ENCODE measurements around the gene TMEM198.

The TMEM198 gene

GRCh38 chr2:219591091-219591490 lies 47.3 kb downstream of the TMEM198 start:
- Mint-ChIP-seq H3K4me3 (no peak overlapping the region), H3K9me3 (ENCODE audit: low read depth) (no peaks in the 10 kb centered on the region), H3K4me1 (ENCODE audit: low read depth) (no peaks in the 10 kb centered on the region), H3K36me3 (no peaks in the 10 kb centered on the region), H3K27ac (no peak overlapping the region), H3K27me3 (peaks cover 4% of the 10 kb centered on the region)

GRCh38 chr2:219592736-219593135 lies 48.9 kb downstream of the TMEM198 start:
- H3K27ac Mint-ChIP-seq = no peak overlapping the region
- no peaks in the 10 kb centered on the region for H3K9me3 Mint-ChIP-seq (ENCODE audit: low read depth)
- H3K4me1 Mint-ChIP-seq (ENCODE audit: low read depth) = peaks cover 7% of the 10 kb centered on the region
- H3K36me3 Mint-ChIP-seq = no peaks in the 10 kb centered on the region
- peaks cover 3% of the 10 kb centered on the region for H3K27me3 Mint-ChIP-seq
- H3K4me3 Mint-ChIP-seq = no peak overlapping the region

DNA sequence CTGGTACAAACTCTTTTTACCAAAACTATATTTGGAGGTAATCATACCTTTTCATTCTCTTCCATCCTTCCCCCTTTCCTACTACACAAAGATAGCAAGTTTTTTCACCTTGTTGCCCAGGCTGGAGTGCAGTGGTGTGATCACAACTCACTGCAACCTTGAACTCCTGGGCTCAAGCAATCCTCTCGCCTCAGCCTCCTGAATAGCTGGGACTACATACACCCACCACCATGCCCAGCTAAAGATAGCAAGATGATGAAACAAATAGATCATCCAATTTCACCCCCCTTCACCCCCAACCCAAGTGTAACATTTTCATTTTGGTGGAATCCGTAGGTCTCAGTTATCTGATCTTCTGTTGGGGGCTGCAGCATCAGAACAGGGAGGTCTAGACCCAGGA lies 49.3 kb downstream of the TMEM198 start:
- H3K9me3 Mint-ChIP-seq (ENCODE audit: low read depth) = no peaks in the 10 kb centered on the region
- no peak overlapping the region for H3K27ac Mint-ChIP-seq
- H3K4me3 Mint-ChIP-seq = no peak overlapping the region
- no peaks in the 10 kb centered on the region for H3K36me3 Mint-ChIP-seq
- peaks cover 3% of the 10 kb centered on the region for H3K27me3 Mint-ChIP-seq
- peaks cover 9% of the 10 kb centered on the region for H3K4me1 Mint-ChIP-seq (ENCODE audit: low read depth)

- Mint-ChIP-seq H3K4me3 (peak overlapping the region; percentile 38), H3K4me1 (ENCODE audit: low read depth) (peaks cover 20% of the 10 kb centered on the region), H3K9me3 (ENCODE audit: low read depth) (no peaks in the 10 kb centered on the region), H3K36me3 (no peaks in the 10 kb centered on the region), H3K27ac (no peak overlapping the region), H3K27me3 (peaks cover 1% of the 10 kb centered on the region)
Measured at GRCh38 chr2:219595256-219595655, 51.4 kb downstream of the TMEM198 start.

- peaks cover 1% of the 10 kb centered on the region for H3K27me3 Mint-ChIP-seq
- no peaks in the 10 kb centered on the region for H3K9me3 Mint-ChIP-seq (ENCODE audit: low read depth)
- peak overlapping the region; percentile 96 for H3K27ac Mint-ChIP-seq
- peak overlapping the region; percentile 97 for H3K4me3 Mint-ChIP-seq
- H3K4me1 Mint-ChIP-seq (ENCODE audit: low read depth) = peaks cover 20% of the 10 kb centered on the region
- peaks cover 5% of the 10 kb centered on the region for H3K36me3 Mint-ChIP-seq
Measured at GRCh38 chr2:219596954-219597551, 53.2 kb downstream of the TMEM198 start.

DNA sequence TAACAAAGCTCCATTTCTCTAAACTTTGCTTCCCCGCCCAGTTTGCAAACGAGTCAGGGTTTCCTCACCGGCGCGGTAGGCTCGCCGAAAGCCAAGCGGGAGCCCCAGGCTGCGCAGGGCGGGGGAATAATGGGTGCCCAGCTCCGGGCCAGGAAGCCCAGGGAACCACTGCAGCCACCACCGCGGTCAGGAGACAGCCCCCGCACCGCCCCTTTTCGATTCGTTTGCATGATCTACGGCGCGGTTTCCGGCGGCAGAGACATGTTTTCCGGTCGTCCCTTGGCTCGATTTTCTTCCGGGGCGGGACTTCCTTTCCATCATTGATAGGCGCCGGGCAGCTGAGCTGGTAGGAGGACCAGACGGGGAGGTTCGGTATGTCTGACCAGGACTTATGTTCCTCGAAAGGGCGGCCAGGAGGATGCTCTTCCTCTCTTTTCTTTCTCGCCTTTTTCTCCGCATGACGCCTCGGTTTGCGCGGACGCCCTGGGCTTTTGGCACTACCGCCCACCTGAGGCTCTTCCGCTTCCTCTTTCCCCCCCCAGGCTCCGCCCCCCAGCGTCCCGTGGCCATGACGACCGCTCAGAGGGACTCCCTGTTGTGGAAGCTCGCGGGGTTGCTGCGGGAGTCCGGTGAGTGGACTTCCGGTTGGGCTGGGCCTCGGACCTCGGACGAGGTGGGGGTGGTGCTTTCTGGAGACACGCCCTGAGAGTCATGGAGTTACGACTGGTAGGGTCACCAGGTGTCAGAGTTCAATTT lies 53.9 kb downstream of the TMEM198 start, which contains the start of gene STK11IP:
STK11IP (plus strand) TSS at position 306 of the 756 bp plus-strand sequence; CDS start at position 569, 263 bp downstream.
- peaks cover 5% of the 10 kb centered on the region for H3K36me3 Mint-ChIP-seq

GRCh38 chr2:219598308-219599078 lies 54.7 kb downstream of the TMEM198 start:
- H3K36me3 Mint-ChIP-seq = peaks cover 5% of the 10 kb centered on the region
- peaks cover 1% of the 10 kb centered on the region for H3K27me3 Mint-ChIP-seq
- H3K4me3 Mint-ChIP-seq = peak overlapping the region; percentile 97
- H3K9me3 Mint-ChIP-seq (ENCODE audit: low read depth) = no peaks in the 10 kb centered on the region
- H3K27ac Mint-ChIP-seq = peak overlapping the region; percentile 96
- H3K4me1 Mint-ChIP-seq (ENCODE audit: low read depth) = peaks cover 20% of the 10 kb centered on the region

More for the DNA sequence above, 53.9 kb downstream of the TMEM198 start, which contains the start of gene STK11IP:
- Mint-ChIP-seq H3K27ac (peak within 1 kb of the TSS; percentile 96), H3K4me1 (ENCODE audit: low read depth) (peaks cover 20% of the 10 kb centered on the region), H3K27me3 (peaks cover 1% of the 10 kb centered on the region), H3K4me3 (peak within 1 kb of the TSS; percentile 97), H3K9me3 (ENCODE audit: low read depth) (no peaks in the 10 kb centered on the region)
